Measurements from ENCODE around the gene FRMD4A.

DNA sequence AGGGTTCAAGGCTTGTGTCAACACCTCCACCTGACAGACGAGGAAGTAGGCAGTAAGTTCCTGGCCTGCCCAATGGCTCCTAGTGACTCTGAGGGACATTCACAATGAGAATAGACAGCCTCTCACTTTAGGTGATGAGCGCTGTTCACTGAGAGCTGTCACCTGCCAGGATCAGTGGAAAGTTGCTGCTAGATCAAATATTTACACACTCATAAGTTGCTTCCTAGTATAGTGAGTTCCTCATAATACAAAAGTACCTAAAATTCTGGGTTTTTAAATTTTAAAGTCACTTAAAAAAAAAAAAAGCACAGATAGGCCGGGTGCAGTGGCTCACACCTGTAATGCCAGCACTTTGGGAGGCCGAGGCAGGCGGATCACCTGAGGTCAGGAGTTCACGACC, 423.2 kb downstream of the FRMD4A start:
- TF ChIP-seq, protein P1, sequence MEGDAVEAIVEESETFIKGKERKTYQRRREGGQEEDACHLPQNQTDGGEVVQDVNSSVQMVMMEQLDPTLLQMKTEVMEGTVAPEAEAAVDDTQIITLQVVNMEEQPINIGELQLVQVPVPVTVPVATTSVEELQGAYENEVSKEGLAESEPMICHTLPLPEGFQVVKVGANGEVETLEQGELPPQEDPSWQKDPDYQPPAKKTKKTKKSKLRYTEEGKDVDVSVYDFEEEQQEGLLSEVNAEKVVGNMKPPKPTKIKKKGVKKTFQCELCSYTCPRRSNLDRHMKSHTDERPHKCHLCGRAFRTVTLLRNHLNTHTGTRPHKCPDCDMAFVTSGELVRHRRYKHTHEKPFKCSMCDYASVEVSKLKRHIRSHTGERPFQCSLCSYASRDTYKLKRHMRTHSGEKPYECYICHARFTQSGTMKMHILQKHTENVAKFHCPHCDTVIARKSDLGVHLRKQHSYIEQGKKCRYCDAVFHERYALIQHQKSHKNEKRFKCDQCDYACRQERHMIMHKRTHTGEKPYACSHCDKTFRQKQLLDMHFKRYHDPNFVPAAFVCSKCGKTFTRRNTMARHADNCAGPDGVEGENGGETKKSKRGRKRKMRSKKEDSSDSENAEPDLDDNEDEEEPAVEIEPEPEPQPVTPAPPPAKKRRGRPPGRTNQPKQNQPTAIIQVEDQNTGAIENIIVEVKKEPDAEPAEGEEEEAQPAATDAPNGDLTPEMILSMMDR (IDR thresholded peaks at IDR 0.05; ENCODE audit: low read depth, low read length, poor library complexity, severe bottlenecking), result no peak
- no peak for TF ChIP-seq EZH2phosphoT487 (IDR thresholded peaks at IDR 0.05; ENCODE audit: borderline replicate concordance, low read length)
